ENCODE results near the gene CD4. TPM values are rescaled to one million over a fixed set of nuclear protein-coding genes. Genes with fewer than 3 reads are reported as not detected.

The CD4 gene
- total and polyA plus RNA-seq, 4 donors, result 15.9 to 44.8 (median 32.0) TPM

GRCh38 chr12:6834254-6834653 lies 44.9 kb downstream of the CD4 start:
- no peak for TF ChIP-seq RXRA (IDR thresholded peaks at IDR 0.05)
- TF ChIP-seq, protein P1, sequence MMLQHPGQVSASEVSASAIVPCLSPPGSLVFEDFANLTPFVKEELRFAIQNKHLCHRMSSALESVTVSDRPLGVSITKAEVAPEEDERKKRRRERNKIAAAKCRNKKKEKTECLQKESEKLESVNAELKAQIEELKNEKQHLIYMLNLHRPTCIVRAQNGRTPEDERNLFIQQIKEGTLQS (IDR thresholded peaks at IDR 0.05), result no peak
- TF ChIP-seq JUND (IDR thresholded peaks at IDR 0.05), result no peak
- TF ChIP-seq, protein P2, sequence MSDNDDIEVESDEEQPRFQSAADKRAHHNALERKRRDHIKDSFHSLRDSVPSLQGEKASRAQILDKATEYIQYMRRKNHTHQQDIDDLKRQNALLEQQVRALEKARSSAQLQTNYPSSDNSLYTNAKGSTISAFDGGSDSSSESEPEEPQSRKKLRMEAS (IDR thresholded peaks at IDR 0.05), result no peak
- TF ChIP-seq ZBTB33 (IDR thresholded peaks at IDR 0.05), result no peak
- no peak for TF ChIP-seq HNF4A (conservative IDR thresholded peaks at IDR 0.05)
- TF ChIP-seq SP1 (IDR thresholded peaks at IDR 0.05), result no peak
- no peak for TF ChIP-seq FOXA1 (IDR thresholded peaks at IDR 0.05)
- no peak for TF ChIP-seq YY1 (IDR thresholded peaks at IDR 0.05)
- TF ChIP-seq HNF4G (IDR thresholded peaks at IDR 0.05), result no peak
- TF ChIP-seq TAF1 (conservative IDR thresholded peaks at IDR 0.05), result no peak
- no peak for TF ChIP-seq FOXA2 (IDR thresholded peaks at IDR 0.05)
- TF ChIP-seq RAD21 (IDR thresholded peaks at IDR 0.05), result no peak
- TF ChIP-seq CTCF (IDR thresholded peaks at IDR 0.05; ENCODE audit: low read depth, low read length, missing input control), result no peak
- no peak for TF ChIP-seq REST (IDR thresholded peaks at IDR 0.05)
- no peak for TF ChIP-seq GABPA (IDR thresholded peaks at IDR 0.05 in 1 of 2, conservative IDR thresholded peaks at IDR 0.05 in 1 of 2)
- no peak for TF ChIP-seq NR2F2 (IDR thresholded peaks at IDR 0.05)
- TF ChIP-seq EGR1 (IDR thresholded peaks at IDR 0.05; ENCODE audit: low read depth in 2 of 2), result no peak
- peaks cover 1 to 3% (median 2%) of the 10 kb centered on the region in 4 donors for H3K4me1 ChIP-seq (ENCODE audit: control insufficient read depth in 4 of 4, insufficient read depth in 4 of 4, low read length in 3 of 4)
- WGBS, result 92% methylated on average over 1 of the region's 1 CpG
- no peak overlapping the region for H3K27ac ChIP-seq (ENCODE audit: low read depth in 1 of 2, low read length in 2 of 2)
- H3K36me3 ChIP-seq (ENCODE audit: control insufficient read depth in 4 of 4, insufficient read depth in 3 of 4, low read depth in 1 of 4, low read length in 3 of 4), result peaks cover 0 to 2% (median 0%) of the 10 kb centered on the region in 4 donors
- no peaks in the 10 kb centered on the region for H3K9me3 ChIP-seq (ENCODE audit: control insufficient read depth in 4 of 4, low read length in 3 of 4)
- no peak overlapping the region for H3K9ac ChIP-seq (ENCODE audit: low read depth in 1 of 2, low read length in 2 of 2)
- no peak overlapping the region for H3K4me3 ChIP-seq (ENCODE audit: low read depth in 1 of 3, low read length in 3 of 3)
- no peaks in the 10 kb centered on the region for H3K27me3 ChIP-seq (ENCODE audit: control insufficient read depth in 4 of 4, insufficient read depth in 4 of 4, low read length in 3 of 4)
- no peak for DNase-seq (ENCODE audit: low spot score)

All from liver (tissue), 9 donors.